H1 (cell line): ENCODE results near the gene DCAF6. TPM values are rescaled to one million over a fixed set of nuclear protein-coding genes. Genes with fewer than 3 reads are reported as not detected.

Experiments
- BRCA1 ChIP-seq: IDR thresholded peaks from 2 replicates; pipeline ENCODE4 v1.6.1; 2012; ENCODE audit warnings: low read depth, low read length, improper control_type of control experiment
- CBX8 ChIP-seq: fragments of 300-800, 300-1000 bp; sonication (generic); IDR thresholded peaks from 2 replicates; pipeline ENCODE4 v1.7.1; 2016; ENCODE audit warnings: low read depth, low read length, borderline replicate concordance
- POLR2A ChIP-seq, 2 experiments: IDR thresholded peaks; 1 replicate in 1 of 2; 2 replicates in 1 of 2; pipeline ENCODE4 v1.6.1; 2011; ENCODE audit warnings: low read depth in 2 of 2, low read length in 2 of 2, mild to moderate bottlenecking in 2 of 2; ENCODE audit errors: control extremely low read depth in 1 of 2
- RXRA ChIP-seq: IDR thresholded peaks from 2 replicates; pipeline ENCODE4 v1.6.1; 2011; ENCODE audit warnings: low read depth, mild to moderate bottlenecking, low read length, moderate library complexity; ENCODE audit not compliant: insufficient read depth
- SIN3A ChIP-seq, 2 experiments: IDR thresholded peaks in 1 of 2; conservative IDR thresholded peaks in 1 of 2; 2 replicates each; pipeline ENCODE4 v1.6.1; 2011 to 2012; ENCODE audit warnings: low read length in 2 of 2, improper control_type of control experiment in 1 of 2, low read depth in 1 of 2, mild to moderate bottlenecking in 1 of 2
- USF2 ChIP-seq: IDR thresholded peaks from 2 replicates; pipeline ENCODE4 v1.6.1; 2011; ENCODE audit warnings: low read length, improper control_type of control experiment
- polyA plus RNA-seq, 7 experiments: library from polyadenylated mRNA; depleted of rRNA in 3 of 7; stranded (reverse) in 5 of 7; unstranded in 2 of 7; fragments of >200 nt in 5 of 7; fragments of 200-250 nt in 2 of 7; gene quantifications; 1 replicate in 5 of 7; 2 replicates in 1 of 7; 4 replicates in 1 of 7; pipeline versions ENCODE4 v1.2.1 to v1.2.3, GENCODE V29; 2011 to 2013; ENCODE audit warnings: missing spikeins in 2 of 7, mixed read lengths in 2 of 7
- total RNA-seq: library from RNA; stranded (reverse); fragmentation: NEBNext Ultra II Directional; extraction: Animal tissue kit (Norgen Biotek cat#: 25700); gene quantifications from 2 replicates; pipeline ENCODE4 v1.2.1, GENCODE V29; 2021

Gene DCAF6
- total and polyA plus RNA-seq, 2 of the 8 experiments (the other 6 are each of a cell fraction or from before 2014, with no cell fraction given): 12.3 to 17.4 TPM

DNA sequence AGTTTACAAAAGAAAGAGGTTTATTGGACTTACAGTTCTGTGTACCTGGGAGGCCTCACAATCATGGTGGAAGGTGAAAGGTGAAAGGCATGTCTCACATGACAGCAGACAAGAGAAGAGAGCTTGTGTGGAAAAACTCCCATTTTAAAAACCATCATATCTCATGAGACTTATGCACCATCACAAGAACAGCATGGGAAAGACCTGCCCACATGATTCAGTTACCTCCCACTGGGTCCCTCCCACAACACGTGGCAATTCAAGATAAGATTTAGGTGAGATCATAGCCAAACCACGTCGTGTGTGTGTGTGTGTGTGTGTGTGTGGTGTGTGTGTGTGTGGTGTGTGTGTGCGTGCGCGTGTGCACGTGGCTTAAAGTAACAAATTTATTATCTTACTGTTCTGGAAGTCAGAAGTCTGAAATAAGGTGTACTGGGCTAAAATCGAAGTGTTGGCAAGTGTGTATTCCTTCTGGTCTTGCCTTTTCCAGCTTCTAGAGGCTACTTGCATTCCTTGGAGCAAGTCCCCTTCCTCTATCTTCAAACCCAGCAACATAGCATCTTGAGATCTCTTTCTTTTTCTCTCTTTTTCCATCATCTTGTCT, 48.5 kb downstream of the DCAF6 start (continued):
- TF ChIP-seq POLR2A (IDR thresholded peaks at IDR 0.05; ENCODE audit: control extremely low read depth in 1 of 2, low read depth in 2 of 2, low read length in 2 of 2): no peak
- no peak for TF ChIP-seq USF2
- TF ChIP-seq CBX8: no peak
- TF ChIP-seq SIN3A (conservative IDR thresholded peaks at IDR 0.05 in 1 of 2, IDR thresholded peaks at IDR 0.05 in 1 of 2; ENCODE audit: low read depth in 1 of 2, low read length in 2 of 2): no peak
- no peak for TF ChIP-seq BRCA1
- no peak for TF ChIP-seq RXRA
- TF ChIP-seq, all 59 proteins: peak for 0
